SK-N-SH treated with all-trans-retinoic acid at 6 μM for 48 hours (cell line): Measurements from ENCODE around the gene WTAP.

Experiments used
- TF ChIP-seq, protein P1 (sequence below): fragments of 250-450 bp; sonication (Bioruptor Pico); IDR thresholded peaks from 2 replicates; pipeline ENCODE4 v1.8.0; 2020; ENCODE audit warnings: mild to moderate bottlenecking, moderate library complexity, borderline replicate concordance
- TF ChIP-seq, protein P2 (sequence below): fragments of 250-450 bp; sonication (Bioruptor Pico); IDR thresholded peaks from 2 replicates; pipeline ENCODE4 v1.5.0; 2020; ENCODE audit warnings: mild to moderate bottlenecking, moderate library complexity

DNA sequence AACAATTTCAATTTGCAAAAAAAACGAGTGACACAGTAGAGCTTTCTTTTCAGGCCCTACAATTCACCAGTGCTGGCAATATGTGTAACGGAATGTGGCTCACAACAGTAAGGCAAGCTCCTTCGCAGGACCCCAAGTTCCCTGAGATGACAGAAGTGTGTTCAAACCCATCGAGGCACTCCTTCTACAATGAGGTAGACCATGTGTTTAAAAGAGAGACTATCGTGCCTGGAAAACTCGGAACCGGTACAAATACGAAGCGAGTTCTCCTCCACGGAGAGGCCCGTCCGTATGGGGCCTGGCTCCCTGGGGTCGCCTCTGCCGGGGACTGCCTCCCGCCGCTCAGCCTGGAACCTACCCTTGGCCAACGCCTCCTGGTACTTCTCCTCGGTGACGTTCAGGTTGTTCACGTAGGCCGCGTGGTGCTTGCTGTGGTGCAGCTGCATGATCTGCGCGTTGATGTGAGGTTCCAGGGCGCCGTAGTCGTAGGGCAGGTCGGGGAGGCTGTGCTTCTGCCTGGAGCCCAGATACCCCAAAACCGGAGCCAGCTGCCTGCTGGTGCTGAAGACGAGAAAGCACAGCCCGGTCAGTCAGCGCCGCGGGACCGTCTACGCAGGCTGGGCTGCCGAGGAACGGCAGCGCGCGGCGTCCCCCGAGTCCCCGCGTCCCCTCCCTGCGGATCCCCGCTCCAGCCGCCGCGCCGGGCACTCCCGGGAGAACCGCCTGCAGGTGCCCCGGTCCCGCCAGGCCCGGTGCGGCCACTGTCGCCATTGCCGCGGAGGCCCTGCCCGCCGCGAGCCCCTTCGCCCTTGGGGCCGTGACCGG lies 34.8 kb upstream of the WTAP start:
- TF ChIP-seq, protein P1, sequence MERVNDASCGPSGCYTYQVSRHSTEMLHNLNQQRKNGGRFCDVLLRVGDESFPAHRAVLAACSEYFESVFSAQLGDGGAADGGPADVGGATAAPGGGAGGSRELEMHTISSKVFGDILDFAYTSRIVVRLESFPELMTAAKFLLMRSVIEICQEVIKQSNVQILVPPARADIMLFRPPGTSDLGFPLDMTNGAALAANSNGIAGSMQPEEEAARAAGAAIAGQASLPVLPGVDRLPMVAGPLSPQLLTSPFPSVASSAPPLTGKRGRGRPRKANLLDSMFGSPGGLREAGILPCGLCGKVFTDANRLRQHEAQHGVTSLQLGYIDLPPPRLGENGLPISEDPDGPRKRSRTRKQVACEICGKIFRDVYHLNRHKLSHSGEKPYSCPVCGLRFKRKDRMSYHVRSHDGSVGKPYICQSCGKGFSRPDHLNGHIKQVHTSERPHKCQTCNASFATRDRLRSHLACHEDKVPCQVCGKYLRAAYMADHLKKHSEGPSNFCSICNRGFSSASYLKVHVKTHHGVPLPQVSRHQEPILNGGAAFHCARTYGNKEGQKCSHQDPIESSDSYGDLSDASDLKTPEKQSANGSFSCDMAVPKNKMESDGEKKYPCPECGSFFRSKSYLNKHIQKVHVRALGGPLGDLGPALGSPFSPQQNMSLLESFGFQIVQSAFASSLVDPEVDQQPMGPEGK (CRISPR knock-in tag) = no peak
- TF ChIP-seq, protein P2, sequence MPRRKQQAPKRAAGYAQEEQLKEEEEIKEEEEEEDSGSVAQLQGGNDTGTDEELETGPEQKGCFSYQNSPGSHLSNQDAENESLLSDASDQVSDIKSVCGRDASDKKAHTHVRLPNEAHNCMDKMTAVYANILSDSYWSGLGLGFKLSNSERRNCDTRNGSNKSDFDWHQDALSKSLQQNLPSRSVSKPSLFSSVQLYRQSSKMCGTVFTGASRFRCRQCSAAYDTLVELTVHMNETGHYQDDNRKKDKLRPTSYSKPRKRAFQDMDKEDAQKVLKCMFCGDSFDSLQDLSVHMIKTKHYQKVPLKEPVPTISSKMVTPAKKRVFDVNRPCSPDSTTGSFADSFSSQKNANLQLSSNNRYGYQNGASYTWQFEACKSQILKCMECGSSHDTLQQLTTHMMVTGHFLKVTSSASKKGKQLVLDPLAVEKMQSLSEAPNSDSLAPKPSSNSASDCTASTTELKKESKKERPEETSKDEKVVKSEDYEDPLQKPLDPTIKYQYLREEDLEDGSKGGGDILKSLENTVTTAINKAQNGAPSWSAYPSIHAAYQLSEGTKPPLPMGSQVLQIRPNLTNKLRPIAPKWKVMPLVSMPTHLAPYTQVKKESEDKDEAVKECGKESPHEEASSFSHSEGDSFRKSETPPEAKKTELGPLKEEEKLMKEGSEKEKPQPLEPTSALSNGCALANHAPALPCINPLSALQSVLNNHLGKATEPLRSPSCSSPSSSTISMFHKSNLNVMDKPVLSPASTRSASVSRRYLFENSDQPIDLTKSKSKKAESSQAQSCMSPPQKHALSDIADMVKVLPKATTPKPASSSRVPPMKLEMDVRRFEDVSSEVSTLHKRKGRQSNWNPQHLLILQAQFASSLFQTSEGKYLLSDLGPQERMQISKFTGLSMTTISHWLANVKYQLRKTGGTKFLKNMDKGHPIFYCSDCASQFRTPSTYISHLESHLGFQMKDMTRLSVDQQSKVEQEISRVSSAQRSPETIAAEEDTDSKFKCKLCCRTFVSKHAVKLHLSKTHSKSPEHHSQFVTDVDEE (CRISPR knock-in tag) = no peak
